Neuronal stem cell (in vitro differentiated cells): ENCODE results near the gene MUS81.

Experiments
- DNase-seq: peaks from one replicate; pipeline ENCODE4 v3.0.0-alpha.2; 2013; ENCODE audit warnings: low spot score
- H2AFZ ChIP-seq: one replicate; pipeline ENCODE4 v1.6.1; 2013; ENCODE audit warnings: mild to moderate bottlenecking, low read length, inconsistent platforms
- H2AK5ac ChIP-seq: 2 replicates; pipeline ENCODE4 v1.6.1; 2013; ENCODE audit warnings: low read depth, mild to moderate bottlenecking, inconsistent platforms, low read length, moderate library complexity, mixed read lengths
- H2BK120ac ChIP-seq: 2 replicates; pipeline ENCODE4 v1.6.1; 2013; ENCODE audit warnings: low read depth, mild to moderate bottlenecking, inconsistent platforms, low read length, moderate library complexity, mixed read lengths
- H2BK12ac ChIP-seq: one replicate; pipeline ENCODE4 v1.6.1; 2013; ENCODE audit warnings: low read length, inconsistent platforms
- H2BK15ac ChIP-seq: 2 replicates; pipeline ENCODE4 v1.6.1; 2013; ENCODE audit warnings: mild to moderate bottlenecking, low read length, inconsistent platforms, mixed read lengths
- H2BK5ac ChIP-seq: one replicate; pipeline ENCODE4 v1.6.1; 2013; ENCODE audit warnings: inconsistent platforms, mild to moderate bottlenecking, low read length, moderate library complexity
- H3K14ac ChIP-seq: one replicate; pipeline ENCODE4 v1.6.1; 2013; ENCODE audit warnings: low read length, inconsistent platforms
- H3K18ac ChIP-seq: 2 replicates; pipeline ENCODE4 v1.6.1; 2013; ENCODE audit warnings: low read length, inconsistent platforms
- H3K23ac ChIP-seq: 2 replicates; pipeline ENCODE4 v1.6.1; 2013; ENCODE audit warnings: low read depth, mild to moderate bottlenecking, mixed read lengths, low read length, inconsistent platforms; ENCODE audit not compliant: poor library complexity
- H3K27ac ChIP-seq: replicated peaks from 3 replicates; pipeline ENCODE4 v1.5.1; 2013; ENCODE audit warnings: low read length, inconsistent platforms
- H3K27me3 ChIP-seq, 3 experiments: 2 replicates each; pipeline ENCODE4 v1.6.1; 2013; ENCODE audit warnings: low read length in 3 of 3, mild to moderate bottlenecking in 2 of 3, inconsistent platforms in 1 of 3, low read depth in 1 of 3, mixed read lengths in 1 of 3, moderate library complexity in 1 of 3; ENCODE audit not compliant: control insufficient read depth in 3 of 3, insufficient read depth in 3 of 3
- H3K36me3 ChIP-seq, 2 donors: replicated peaks in 1 of 2; 2 replicates each; pipeline ENCODE4 v1.6.1; 2013; ENCODE audit warnings: low read length in 2 of 2; ENCODE audit not compliant: control insufficient read depth in 2 of 2, insufficient read depth in 2 of 2
- H3K4ac ChIP-seq: 2 replicates; pipeline ENCODE4 v1.6.1; 2013; ENCODE audit warnings: inconsistent platforms, mild to moderate bottlenecking, low read length, moderate library complexity
- H3K4me1 ChIP-seq, 2 donors: 1 replicate in 1 of 2; 2 replicates in 1 of 2; pipeline ENCODE4 v1.6.1; 2013; ENCODE audit warnings: low read length in 2 of 2, low read depth in 1 of 2; ENCODE audit not compliant: control insufficient read depth in 2 of 2, insufficient read depth in 1 of 2
- H3K4me2 ChIP-seq: one replicate; pipeline ENCODE4 v1.6.1; 2013; ENCODE audit warnings: mild to moderate bottlenecking, low read length, inconsistent platforms; ENCODE audit not compliant: insufficient read depth, poor library complexity, severe bottlenecking
- H3K4me3 ChIP-seq, 2 donors: 2 replicates each; pipeline ENCODE4 v1.5.1; 2013; ENCODE audit warnings: low read length in 2 of 2, mild to moderate bottlenecking in 2 of 2, inconsistent platforms in 1 of 2, moderate library complexity in 1 of 2
- H3K79me1 ChIP-seq: one replicate; pipeline ENCODE4 v1.6.1; 2013; ENCODE audit warnings: low read depth, mild to moderate bottlenecking, inconsistent platforms, low read length, moderate library complexity
- H3K9ac ChIP-seq: one replicate; pipeline ENCODE4 v1.6.1; 2013; ENCODE audit warnings: mild to moderate bottlenecking, low read depth, low read length, inconsistent platforms; ENCODE audit not compliant: poor library complexity
- H3K9me3 ChIP-seq, 2 donors: replicated peaks in 1 of 2; 2 replicates each; pipeline versions ENCODE3 to v1.6.1; 2013; ENCODE audit warnings: low read length in 2 of 2, mild to moderate bottlenecking in 2 of 2, inconsistent platforms in 1 of 2, low read depth in 1 of 2, mixed read lengths in 1 of 2, moderate library complexity in 1 of 2; ENCODE audit not compliant: control insufficient read depth in 2 of 2, insufficient read depth in 1 of 2
- H4K8ac ChIP-seq: one replicate; pipeline ENCODE4 v1.6.1; 2013; ENCODE audit warnings: low read depth, mild to moderate bottlenecking, inconsistent platforms, low read length, moderate library complexity
- H4K91ac ChIP-seq: one replicate; pipeline ENCODE4 v1.6.1; 2013; ENCODE audit warnings: low read length, low read depth, mild to moderate bottlenecking, inconsistent platforms; ENCODE audit not compliant: poor library complexity
- WGBS, 2 donors: extraction: QIAGEN DNeasy Blood & Tissue Kit; methylation state at CpG; one replicate each; pipeline ENCODE4 v1.1.7; 2013; ENCODE audit warnings: missing lambda C conversion rate in 2 of 2, mixed read lengths in 1 of 2; ENCODE audit not compliant: insufficient read length in 2 of 2, insufficient replicate concordance in 1 of 2; ENCODE audit errors: extremely low coverage in 2 of 2; 5-methylcytosine and 5-hydroxymethylcytosine counted together

The MUS81 gene

DNA sequence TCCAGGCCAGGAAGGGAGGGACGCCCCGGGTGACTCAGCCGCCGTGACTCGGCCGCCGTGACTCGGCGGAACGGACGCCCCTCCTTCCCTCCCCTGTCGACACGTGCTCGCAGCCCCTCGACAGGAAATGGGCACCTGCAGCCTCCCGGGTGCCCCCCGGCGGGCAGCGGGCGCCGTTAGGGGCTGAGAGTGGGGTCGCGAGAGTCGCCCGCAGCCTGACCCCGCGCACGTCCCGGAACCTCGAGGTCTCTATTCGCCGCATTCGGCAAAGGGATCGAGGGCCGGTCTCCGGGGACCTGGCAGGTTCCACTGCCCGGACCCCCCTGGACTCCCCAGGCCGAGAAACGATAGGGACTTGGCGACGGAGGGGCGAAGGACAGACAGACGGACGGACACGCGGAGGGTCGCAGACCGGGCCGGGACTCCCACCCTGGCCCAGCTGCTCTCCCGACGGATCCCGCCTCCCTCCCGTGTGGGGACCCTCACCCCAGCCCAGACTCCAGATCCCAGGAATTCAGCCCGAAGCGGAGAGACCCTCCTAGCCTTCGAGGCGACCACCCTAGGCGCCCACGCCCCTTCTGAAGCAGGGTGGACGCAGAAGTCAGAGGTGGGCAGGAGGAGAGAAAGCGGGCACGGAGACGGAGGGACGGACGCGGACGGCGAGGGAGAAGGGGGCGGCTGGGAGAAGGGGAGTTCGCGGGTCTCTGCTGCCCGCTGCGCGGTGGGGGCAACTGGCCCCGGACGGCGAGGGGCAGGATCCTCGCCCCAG lies 39.3 kb downstream of the MUS81 start:
- peak overlapping the region; percentile 74 for H2BK120ac ChIP-seq
- H3K9ac ChIP-seq, result peak overlapping the region; percentile 63
- H3K79me1 ChIP-seq, result no peaks in the 10 kb centered on the region
- peak overlapping the region; percentile 94 for H2AFZ ChIP-seq
- no peak overlapping the region for H3K27ac ChIP-seq
- H4K91ac ChIP-seq, result no peak overlapping the region
- peaks cover 11 to 12% of the 10 kb centered on the region in 2 donors for H3K4me1 ChIP-seq
- peaks cover 0 to 2% of the 10 kb centered on the region in 2 donors for H3K9me3 ChIP-seq
- no peaks in the 10 kb centered on the region for H3K36me3 ChIP-seq
- peak overlapping the region; percentile 32 for H2BK15ac ChIP-seq
- H2BK12ac ChIP-seq, result peak overlapping the region; percentile 16
- H3K23ac ChIP-seq, result peak overlapping the region; percentile 96
- H2AK5ac ChIP-seq, result peak overlapping the region; percentile 88
- no peak overlapping the region for H3K4ac ChIP-seq
- peak overlapping the region; percentile 78 for H3K18ac ChIP-seq
- peak overlapping the region; percentile 53 to 70 for H3K4me3 ChIP-seq
- no CpG with 5 or more reads among the region's 78 CpGs for WGBS, 2 donors
- peaks cover 20 to 53% (median 21%) of the 10 kb centered on the region in 3 experiments for H3K27me3 ChIP-seq
- H3K4me2 ChIP-seq, result peak overlapping the region; percentile 97
- peak overlapping the region; percentile 97 for H3K14ac ChIP-seq
- no peak overlapping the region for H4K8ac ChIP-seq
- H2BK5ac ChIP-seq, result no peak overlapping the region
- no peak for DNase-seq

DNA sequence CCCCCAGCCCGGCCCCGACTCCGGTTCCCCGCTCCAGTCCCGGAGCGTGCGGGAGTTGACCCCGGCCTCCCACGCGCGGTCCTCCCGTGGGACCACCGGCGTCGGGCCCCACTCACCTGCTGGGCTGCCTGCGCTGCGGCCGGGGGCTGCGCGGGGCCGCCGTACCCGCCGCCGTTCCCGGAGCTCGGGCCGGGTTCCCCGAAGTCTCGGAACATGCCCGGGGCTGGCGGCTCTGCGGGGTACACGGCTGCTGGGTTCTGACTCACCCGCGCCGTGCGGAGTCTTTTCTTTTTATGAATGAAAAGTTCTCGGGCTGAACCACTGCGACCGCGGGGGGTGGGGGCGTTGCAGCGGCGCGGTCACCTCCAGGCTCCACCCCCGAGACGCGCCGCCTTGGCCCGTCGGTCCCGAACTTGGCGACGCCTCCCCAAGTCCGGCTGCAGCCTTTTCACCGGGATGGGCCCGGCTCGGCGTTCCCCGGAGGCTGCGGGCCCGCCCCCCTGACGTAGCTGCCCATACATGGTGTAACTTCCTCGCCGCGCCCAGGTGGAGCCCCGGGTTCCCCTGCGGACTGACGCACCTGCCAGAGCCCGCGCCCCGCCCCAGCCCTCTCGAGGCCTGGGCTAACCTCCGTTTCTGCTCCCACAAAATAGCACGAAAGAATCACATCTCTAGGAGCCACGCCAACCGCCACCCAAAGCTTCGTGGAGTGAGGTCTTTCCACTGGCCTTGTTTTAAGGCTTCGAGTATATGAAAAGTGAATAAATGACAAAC lies 40.1 kb downstream of the MUS81 start, which contains the start of gene FOSL1:
TSS of gene FOSL1 (minus strand) at position 264 of the 774 bp plus-strand sequence. CDS start at position 215, 49 bp downstream.
- peaks cover 0 to 2% of the 10 kb centered on the region in 2 donors for H3K9me3 ChIP-seq
- H2AFZ ChIP-seq, result peak within 1 kb of the TSS; percentile 94
- no peak within 1 kb of the TSS for H4K91ac ChIP-seq
- H2BK15ac ChIP-seq, result peak within 1 kb of the TSS; percentile 32
- peaks cover 11 to 12% of the 10 kb centered on the region in 2 donors for H3K4me1 ChIP-seq
- no peak for DNase-seq
- peak within 1 kb of the TSS; percentile 74 for H2BK120ac ChIP-seq
- H3K79me1 ChIP-seq, result no peaks in the 10 kb centered on the region
- no peak within 1 kb of the TSS for H3K4ac ChIP-seq
- H4K8ac ChIP-seq, result no peak within 1 kb of the TSS
- peak within 1 kb of the TSS; percentile 88 for H2AK5ac ChIP-seq
- no peaks in the 10 kb centered on the region for H3K36me3 ChIP-seq
- peak within 1 kb of the TSS; percentile 97 for H3K14ac ChIP-seq
- no peak within 1 kb of the TSS for H3K27ac ChIP-seq
- H3K4me2 ChIP-seq, result peak within 1 kb of the TSS; percentile 97
- no CpG with 5 or more reads among the region's 80 CpGs for WGBS, 2 donors
- peaks cover 20 to 53% (median 21%) of the 10 kb centered on the region in 3 experiments for H3K27me3 ChIP-seq
- H3K9ac ChIP-seq, result peak within 1 kb of the TSS; percentile 63
- H3K4me3 ChIP-seq, result peak within 1 kb of the TSS; percentile 53 to 70
- H2BK12ac ChIP-seq, result peak within 1 kb of the TSS; percentile 16
- peak within 1 kb of the TSS; percentile 78 for H3K18ac ChIP-seq
- peak within 1 kb of the TSS; percentile 96 for H3K23ac ChIP-seq
- no peak within 1 kb of the TSS for H2BK5ac ChIP-seq

- Histone ChIP-seq H3K18ac (no peak overlapping the region), H2BK15ac (no peak overlapping the region), H3K4me1 (peaks cover 11 to 12% of the 10 kb centered on the region in 2 donors), H3K4ac (no peak overlapping the region), H3K4me3 (peak overlapping the region in 1 of 2 donors; percentile 53), H3K27ac (no peak overlapping the region), H2BK5ac (no peak overlapping the region), H3K9me3 (peaks cover 0 to 2% of the 10 kb centered on the region in 2 donors), H3K23ac (no peak overlapping the region), H3K14ac (no peak overlapping the region), H3K79me1 (no peaks in the 10 kb centered on the region), H2BK120ac (no peak overlapping the region), H2AFZ (peak overlapping the region; percentile 94), H2BK12ac (no peak overlapping the region), H3K9ac (no peak overlapping the region), H2AK5ac (no peak overlapping the region), H3K36me3 (no peaks in the 10 kb centered on the region), H4K91ac (no peak overlapping the region), H3K27me3 (peaks cover 20 to 53% (median 21%) of the 10 kb centered on the region in 3 experiments), H3K4me2 (no peak overlapping the region), H4K8ac (no peak overlapping the region)
- no peak for DNase-seq
- no CpG with 5 or more reads among the region's 11 CpGs for WGBS, 2 donors
Measured at GRCh38 chr11:65900899-65901180, 40.6 kb downstream of the MUS81 start.

GRCh38 chr11:65903068-65903481 lies 42.8 kb downstream of the MUS81 start:
- H2BK15ac ChIP-seq, result no peak overlapping the region
- peak overlapping the region; percentile 10 for H3K4ac ChIP-seq

More at GRCh38 chr11:65903068-65903481, 42.8 kb downstream of the MUS81 start:
- Histone ChIP-seq H3K4me2 (no peak overlapping the region), H4K91ac (no peak overlapping the region), H3K9ac (peak overlapping the region; percentile 77), H3K4me3 (no peak overlapping the region), H3K79me1 (no peaks in the 10 kb centered on the region), H2BK5ac (no peak overlapping the region), H3K4me1 (peaks cover 11 to 12% of the 10 kb centered on the region in 2 donors), H2BK120ac (no peak overlapping the region), H2AFZ (peak overlapping the region; percentile 75), H4K8ac (no peak overlapping the region), H2BK12ac (peak overlapping the region; percentile 41), H3K9me3 (peaks cover 0 to 2% of the 10 kb centered on the region in 2 donors), H3K23ac (no peak overlapping the region), H2AK5ac (no peak overlapping the region), H3K18ac (peak overlapping the region; percentile 80), H3K36me3 (no peaks in the 10 kb centered on the region), H3K27ac (no peak overlapping the region), H3K14ac (peak overlapping the region; percentile 89), H3K27me3 (peaks cover 20 to 55% (median 21%) of the 10 kb centered on the region in 3 experiments)
- WGBS, 2 donors, result no CpG with 5 or more reads among the region's 5 CpGs
- no peak for DNase-seq
